Right atrium auricular region (tissue), 2 donors: ENCODE measurements around the gene ZIM2. TPM values are rescaled to one million over a fixed set of nuclear protein-coding genes. Genes with fewer than 3 reads are reported as not detected.

Source experiments
- DNase-seq: peaks from one replicate; pipeline ENCODE4 v3.0.0-alpha.2; 2019; ENCODE audit warnings: low spot score
- H3K27ac ChIP-seq, 2 donors: fragments of 200-600 bp; sonication (generic); 1 replicate in 1 of 2; 2 replicates in 1 of 2; pipeline ENCODE4 v1.5.1; 2016 to 2019
- H3K27me3 ChIP-seq, 2 donors: fragments of 200-600 bp; sonication (generic); one replicate each; pipeline versions ENCODE4 v1.5.1 to v1.6.0; 2017 to 2019
- H3K36me3 ChIP-seq: fragments of 200-600 bp; sonication (generic); one replicate; pipeline ENCODE4 v1.5.1; 2016
- H3K4me1 ChIP-seq, 2 donors: fragments of 200-600 bp; sonication (generic); one replicate each; pipeline versions ENCODE4 v1.5.1 to v1.6.0; 2017 to 2019
- H3K4me3 ChIP-seq, 2 donors: fragments of 200-600 bp; sonication (generic); 1 replicate in 1 of 2; 2 replicates in 1 of 2; pipeline ENCODE4 v1.5.1; 2017 to 2019; ENCODE audit warnings: mild to moderate bottlenecking in 1 of 2, moderate library complexity in 1 of 2
- H3K9me3 ChIP-seq, 2 donors: fragments of 200-600 bp; sonication (generic); one replicate each; pipeline ENCODE4 v1.5.1; 2019
- total RNA-seq, 2 donors: library from RNA; depleted of rRNA; stranded (reverse); fragments of >200 nt; gene quantifications; one replicate each; pipeline ENCODE4 v1.1.0, GENCODE V29; 2016
- TF ChIP-seq, protein P1 (sequence below), 2 donors: fragments of 200-600 bp; sonication (generic); IDR thresholded peaks; one replicate each; pipeline ENCODE4 v1.5.1; 2019; ENCODE audit warnings: antibody characterized with exemption in 2 of 2

ZIM2 gene
- total RNA-seq, 2 donors from 2014 or later, result not detected

DNA sequence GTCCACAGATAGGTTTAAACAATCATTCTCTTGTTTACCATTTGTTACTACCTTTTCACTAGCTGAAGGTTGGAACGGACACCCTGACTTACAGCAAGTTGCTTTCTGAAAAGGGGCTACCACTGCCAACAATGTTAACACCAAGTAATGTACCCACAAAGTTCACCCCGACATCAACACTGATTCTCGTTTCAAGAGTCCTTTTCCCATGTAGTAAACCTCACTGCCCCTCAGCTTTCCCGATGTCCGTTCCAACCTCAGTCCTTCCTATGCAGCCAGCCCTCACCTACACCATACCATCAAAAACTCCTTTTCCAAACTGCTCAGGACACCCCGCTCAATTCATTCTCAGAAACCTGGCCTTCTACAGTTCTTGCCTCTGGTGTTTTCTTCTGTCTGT is 29.0 kb downstream of the ZIM2 start:
- DNase-seq, result no peak
- TF ChIP-seq, protein P1, sequence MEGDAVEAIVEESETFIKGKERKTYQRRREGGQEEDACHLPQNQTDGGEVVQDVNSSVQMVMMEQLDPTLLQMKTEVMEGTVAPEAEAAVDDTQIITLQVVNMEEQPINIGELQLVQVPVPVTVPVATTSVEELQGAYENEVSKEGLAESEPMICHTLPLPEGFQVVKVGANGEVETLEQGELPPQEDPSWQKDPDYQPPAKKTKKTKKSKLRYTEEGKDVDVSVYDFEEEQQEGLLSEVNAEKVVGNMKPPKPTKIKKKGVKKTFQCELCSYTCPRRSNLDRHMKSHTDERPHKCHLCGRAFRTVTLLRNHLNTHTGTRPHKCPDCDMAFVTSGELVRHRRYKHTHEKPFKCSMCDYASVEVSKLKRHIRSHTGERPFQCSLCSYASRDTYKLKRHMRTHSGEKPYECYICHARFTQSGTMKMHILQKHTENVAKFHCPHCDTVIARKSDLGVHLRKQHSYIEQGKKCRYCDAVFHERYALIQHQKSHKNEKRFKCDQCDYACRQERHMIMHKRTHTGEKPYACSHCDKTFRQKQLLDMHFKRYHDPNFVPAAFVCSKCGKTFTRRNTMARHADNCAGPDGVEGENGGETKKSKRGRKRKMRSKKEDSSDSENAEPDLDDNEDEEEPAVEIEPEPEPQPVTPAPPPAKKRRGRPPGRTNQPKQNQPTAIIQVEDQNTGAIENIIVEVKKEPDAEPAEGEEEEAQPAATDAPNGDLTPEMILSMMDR (IDR thresholded peaks at IDR 0.05), result no peak
- no peak overlapping the region for H3K4me3 ChIP-seq
- no peaks in the 10 kb centered on the region for H3K27me3 ChIP-seq
- H3K27ac ChIP-seq, result no peak overlapping the region
- no peaks in the 10 kb centered on the region for H3K36me3 ChIP-seq
- peaks cover 0 to 4% of the 10 kb centered on the region in 2 donors for H3K9me3 ChIP-seq
- no peaks in the 10 kb centered on the region for H3K4me1 ChIP-seq

DNA sequence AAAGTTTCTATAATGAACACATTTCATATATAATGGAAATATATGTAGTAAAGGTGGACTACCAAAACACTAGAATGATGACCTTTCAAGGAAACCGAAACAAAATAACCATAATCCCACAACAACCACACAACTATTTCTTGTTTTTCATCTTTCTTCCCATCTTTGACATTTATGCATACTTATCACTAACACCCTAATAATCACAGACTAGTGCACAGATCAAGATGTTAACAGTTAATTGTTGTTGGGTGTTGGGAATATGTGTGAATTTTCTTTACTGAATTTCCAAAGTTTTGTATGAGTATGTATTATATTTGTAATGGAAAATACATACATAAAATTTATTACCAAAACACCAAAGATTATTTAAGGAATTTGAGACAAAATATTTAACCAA is 30.3 kb downstream of the ZIM2 start:
- Histone ChIP-seq H3K9me3 (peaks cover 0 to 11% of the 10 kb centered on the region in 2 donors), H3K27ac (no peak overlapping the region), H3K4me1 (no peaks in the 10 kb centered on the region), H3K27me3 (no peaks in the 10 kb centered on the region), H3K36me3 (no peaks in the 10 kb centered on the region), H3K4me3 (no peak overlapping the region)
- TF ChIP-seq, protein P1 (IDR thresholded peaks at IDR 0.05), result no peak
- DNase-seq, result no peak

DNA sequence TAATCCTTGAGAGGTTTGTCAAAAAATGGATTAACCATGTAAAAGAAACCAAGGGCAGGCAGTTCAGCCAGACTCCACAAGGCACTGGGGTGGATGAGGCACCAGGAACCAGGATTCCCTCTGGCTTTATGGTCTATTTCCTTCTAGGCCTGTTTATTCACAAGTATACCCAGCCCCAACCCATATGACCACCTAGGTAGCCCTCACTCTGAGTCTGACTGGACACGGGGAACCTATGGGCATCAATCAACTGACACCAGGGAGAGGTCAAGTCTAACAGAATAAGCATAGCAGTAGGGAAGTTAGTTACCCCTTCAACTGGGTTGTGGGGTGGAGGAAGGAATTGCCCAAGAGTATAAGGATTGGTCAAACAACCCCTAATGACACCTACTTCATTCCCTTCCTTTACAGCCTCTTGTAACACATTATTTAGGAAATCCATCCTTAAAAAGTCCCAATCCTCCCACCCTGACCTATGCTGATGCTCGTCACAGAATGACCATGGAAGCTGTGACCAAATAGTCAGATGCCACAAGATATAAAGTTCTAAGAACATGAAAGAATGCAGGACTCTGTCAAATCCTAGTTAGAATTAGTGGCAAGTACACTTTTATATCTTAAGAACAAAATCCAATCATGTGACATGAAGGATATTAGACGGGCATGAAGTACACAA is 31.7 kb downstream of the ZIM2 start:
- no peaks in the 10 kb centered on the region for H3K36me3 ChIP-seq
- H3K9me3 ChIP-seq, result peaks cover 0 to 11% of the 10 kb centered on the region in 2 donors
- TF ChIP-seq, protein P1 (IDR thresholded peaks at IDR 0.05), result no peak
- no peak overlapping the region for H3K4me3 ChIP-seq
- no peak overlapping the region for H3K27ac ChIP-seq
- no peaks in the 10 kb centered on the region for H3K4me1 ChIP-seq
- DNase-seq, result no peak
- no peaks in the 10 kb centered on the region for H3K27me3 ChIP-seq

DNA sequence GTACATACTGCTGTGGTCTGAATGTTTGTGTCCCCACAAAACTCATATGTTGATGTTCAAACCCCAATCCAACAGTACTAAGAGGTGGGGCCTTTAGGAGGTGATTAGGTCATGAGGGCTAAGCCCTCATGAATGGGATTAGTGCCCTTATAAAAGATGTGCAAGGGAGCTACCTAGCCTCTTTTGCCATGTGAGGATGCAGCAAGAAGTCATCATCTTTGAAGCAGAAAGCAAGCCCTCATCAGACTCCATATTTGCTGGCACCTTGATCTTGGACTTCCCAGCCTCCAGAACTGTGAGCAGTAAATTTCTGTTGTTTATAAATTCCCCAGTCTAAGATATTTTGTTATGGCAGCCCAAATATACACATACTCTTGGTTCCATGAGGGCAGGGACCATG is 33.9 kb downstream of the ZIM2 start:
- Histone ChIP-seq H3K27me3 (no peaks in the 10 kb centered on the region), H3K4me3 (no peak overlapping the region), H3K9me3 (peaks cover 0 to 17% of the 10 kb centered on the region in 2 donors), H3K36me3 (no peaks in the 10 kb centered on the region), H3K4me1 (no peaks in the 10 kb centered on the region), H3K27ac (no peak overlapping the region)
- DNase-seq, result no peak
- TF ChIP-seq, protein P1 (IDR thresholded peaks at IDR 0.05), result no peak

DNA sequence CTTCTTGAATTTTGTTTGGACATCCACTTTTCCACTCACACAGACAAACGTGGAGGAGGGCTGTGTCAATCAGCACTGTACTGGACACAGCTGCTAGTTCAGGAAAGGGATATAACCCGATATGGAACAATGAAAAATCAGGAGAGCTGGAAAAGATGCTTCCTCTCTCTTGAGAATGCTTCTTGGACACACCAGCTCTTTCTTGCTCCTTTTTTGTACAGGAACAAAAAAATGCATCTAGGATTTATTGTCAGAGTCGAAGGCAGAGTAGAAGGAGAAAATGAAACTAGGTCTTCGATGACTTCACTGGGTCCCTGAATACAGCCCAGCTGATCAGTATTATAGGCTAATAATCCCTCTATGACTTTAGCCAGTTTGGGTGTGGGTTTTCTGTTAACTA is 62.2 kb downstream of the ZIM2 start:
- no peak for DNase-seq
- TF ChIP-seq, protein P1 (IDR thresholded peaks at IDR 0.05), result no peak
- H3K27ac ChIP-seq, result no peak overlapping the region

DNA sequence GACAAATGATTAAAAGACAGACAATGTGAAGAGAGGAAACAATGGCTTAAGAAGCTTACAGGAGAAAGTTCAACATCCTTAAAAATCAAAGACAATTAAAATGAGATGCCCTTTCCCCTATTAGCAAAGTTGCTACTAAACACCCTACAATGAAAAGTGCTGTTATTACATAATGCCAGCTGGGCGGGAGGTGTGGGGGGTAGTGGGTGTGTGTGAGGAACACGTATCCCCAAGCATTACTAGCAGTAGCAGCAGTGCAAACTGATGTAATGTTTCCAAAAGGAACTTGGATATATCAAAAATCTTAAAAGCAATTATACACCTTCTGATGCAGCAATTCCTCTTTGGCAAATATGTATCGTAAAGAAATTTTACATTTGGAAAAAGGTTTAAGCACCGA is 70.9 kb downstream of the ZIM2 start:
- no peak for DNase-seq
- no peaks in the 10 kb centered on the region for H3K36me3 ChIP-seq
- H3K27ac ChIP-seq, result no peak overlapping the region
- no peaks in the 10 kb centered on the region for H3K27me3 ChIP-seq
- TF ChIP-seq, protein P1 (IDR thresholded peaks at IDR 0.05), result no peak
- no peaks in the 10 kb centered on the region for H3K9me3 ChIP-seq
- H3K4me1 ChIP-seq, result peaks cover 0 to 4% of the 10 kb centered on the region in 2 donors
- no peak overlapping the region for H3K4me3 ChIP-seq

More for the DNA sequence above, 62.2 kb downstream of the ZIM2 start:
- Histone ChIP-seq H3K4me1 (no peaks in the 10 kb centered on the region), H3K4me3 (no peak overlapping the region), H3K9me3 (no peaks in the 10 kb centered on the region), H3K27me3 (no peaks in the 10 kb centered on the region), H3K36me3 (no peaks in the 10 kb centered on the region)
